ENCODE measurements around the gene ANKLE2. TPM values are rescaled to one million over a fixed set of nuclear protein-coding genes. Genes with fewer than 3 reads are reported as not detected.

ANKLE2 gene
- total and polyA plus RNA-seq, 2 of the 8 experiments (the other 6 are each of a cell fraction or from before 2014, with no cell fraction given) = 41.0 to 64.9 TPM

GRCh38 chr12:132795847-132796246 lies 34.2 kb upstream of the ANKLE2 start:
- H2BK12ac ChIP-seq (ENCODE audit: low read depth, low read length) = no peak overlapping the region
- no peak overlapping the region for H3K4ac ChIP-seq (replicated peaks; ENCODE audit: insufficient read length, low read depth, low read length)
- no peak for DNase-seq (ENCODE audit: low read depth in 1 of 2, low spot score in 2 of 2)
- no peaks in the 10 kb centered on the region for H3K79me2 ChIP-seq (ENCODE audit: control insufficient read depth in 1 of 2, insufficient read depth in 2 of 2, low read length in 2 of 2)
- no peak overlapping the region for H2BK120ac ChIP-seq (replicated peaks; ENCODE audit: low read depth, low read length)
- no peak overlapping the region for H2AFZ ChIP-seq (ENCODE audit: low read length)
- no peak overlapping the region for H3K9ac ChIP-seq (replicated peaks in 1 of 4; ENCODE audit: extremely low read depth in 1 of 4, low read depth in 3 of 4, low read length in 3 of 4)
- H3K27me3 ChIP-seq (replicated peaks in 1 of 4; ENCODE audit: control insufficient read depth in 3 of 4, extremely low read depth in 1 of 4, insufficient read depth in 3 of 4, low read length in 3 of 4) = no peaks in the 10 kb centered on the region
- H3K4me3 ChIP-seq (ENCODE audit: extremely low read depth in 1 of 4, insufficient read depth in 2 of 4, low read depth in 3 of 4, low read length in 4 of 4) = no peak overlapping the region
- peaks cover 3% of the 10 kb centered on the region; the same call in 1 of the 2 replicates for H3K79me1 ChIP-seq (ENCODE audit: low read depth, low read length)
- TF ChIP-seq USF2 (IDR thresholded peaks at IDR 0.05; ENCODE audit: low read length) (no peak), RAD21 (IDR thresholded peaks at IDR 0.05 in 1 of 2, conservative IDR thresholded peaks at IDR 0.05 in 1 of 2; ENCODE audit: low read depth in 2 of 2, low read length in 2 of 2) (no peak), EP300 (IDR thresholded peaks at IDR 0.05; ENCODE audit: borderline replicate concordance in 1 of 2, low read depth in 2 of 2, low read length in 2 of 2) (no peak), EZH2 (IDR thresholded peaks at IDR 0.05; ENCODE audit: low read depth, low read length, severe bottlenecking) (no peak), RXRA (IDR thresholded peaks at IDR 0.05; ENCODE audit: insufficient read depth, low read depth, low read length) (no peak)
- H3K23me2 ChIP-seq (ENCODE audit: low read depth, low read length) = no peaks in the 10 kb centered on the region
- no peak overlapping the region for H4K5ac ChIP-seq (ENCODE audit: insufficient read length, low read depth, low read length)
- no peak overlapping the region for H3K23ac ChIP-seq (ENCODE audit: insufficient read length)
- WGBS, 2 experiments (ENCODE audit: extremely low coverage in 1 of 2, insufficient coverage in 1 of 2, insufficient read length in 1 of 2, insufficient replicate concordance in 2 of 2, low coverage in 1 of 2, low lambda C conversion rate in 2 of 2, missing lambda C conversion rate in 1 of 2) = 91% methylated on average over 14 of the region's 14 CpGs; no CpG with 5 or more reads in 1 of the 2 experiments
- H3K56ac ChIP-seq (replicated peaks; ENCODE audit: insufficient read length, low read depth, low read length) = no peak overlapping the region
- H3K18ac ChIP-seq (ENCODE audit: extremely low read depth, low read length) = no peak overlapping the region
- no peak overlapping the region for H3K4me2 ChIP-seq (ENCODE audit: insufficient read depth in 1 of 2, low read depth in 2 of 2, low read length in 2 of 2)
- no peaks in the 10 kb centered on the region for H3K4me1 ChIP-seq (replicated peaks in 1 of 4; ENCODE audit: control insufficient read depth in 3 of 4, insufficient read depth in 4 of 4, low read length in 3 of 4)
- H3K36me3 ChIP-seq (ENCODE audit: control insufficient read depth in 2 of 4, insufficient read depth in 4 of 4, low read length in 3 of 4) = peaks cover 13 to 44% (median 14%) of the 10 kb centered on the region in 4 experiments
- ChIA-PET CTCF (ENCODE audit: partially characterized antibody) (interaction anchor here (0.6 to 2.1 kb wide), 3 partner anchors 21 to 278 kb away, joined by 3 to 7 read pairs (median 3); no protein-coding TSS in a partner anchor), POLR2A (ENCODE audit: partially characterized antibody) (interaction anchor here (0.6 to 0.8 kb wide), 2 partner anchors 23 to 68 kb away, joined by 3 read pairs; no protein-coding TSS in a partner anchor)
- FAIRE-seq = no peak
- no peaks in the 10 kb centered on the region for H3K9me3 ChIP-seq (ENCODE audit: insufficient read depth in 2 of 2, low read depth in 1 of 2, low read length in 1 of 2)
- H2AK5ac ChIP-seq (ENCODE audit: low read depth, low read length) = no peak overlapping the region
- no peak overlapping the region for H2BK15ac ChIP-seq (ENCODE audit: low read length)
- no peak overlapping the region for H2BK20ac ChIP-seq (ENCODE audit: low read length)
- H2BK5ac ChIP-seq (ENCODE audit: low read depth, low read length) = no peak overlapping the region
- H3K14ac ChIP-seq (ENCODE audit: insufficient read length) = no peak overlapping the region
- peaks cover 0 to 13% of the 10 kb centered on the region in 2 experiments for H4K20me1 ChIP-seq (replicated peaks in 1 of 2; ENCODE audit: control insufficient read depth in 1 of 2, insufficient read depth in 2 of 2, low read length in 2 of 2)
- no peak overlapping the region for H4K8ac ChIP-seq (ENCODE audit: extremely low read depth, insufficient read depth, low read length)
- no peak overlapping the region for H4K91ac ChIP-seq (replicated peaks; ENCODE audit: insufficient read length, low read length)
- no peak overlapping the region for H3K27ac ChIP-seq (ENCODE audit: low read depth, low read length)

Data from H1 (cell line).